OCI-LY7 (cell line): ENCODE results near the gene ADARB2.

Source experiments
- EZH2phosphoT487 ChIP-seq: fragments of 200-600 bp; sonication (generic); IDR thresholded peaks from 2 replicates; pipeline ENCODE4 v1.6.1; 2018; ENCODE audit warnings: low read depth, borderline replicate concordance, mild to moderate bottlenecking, mixed run types, antibody characterized with exemption, low read length, moderate library complexity, mixed read lengths
- TF ChIP-seq, protein P1 (sequence below): fragments of 200-600 bp; sonication (generic); conservative IDR thresholded peaks from 2 replicates; pipeline ENCODE4 v1.5.1; 2014; ENCODE audit warnings: mild to moderate bottlenecking, antibody characterized with exemption, low read length, moderate library complexity, mixed read lengths

DNA sequence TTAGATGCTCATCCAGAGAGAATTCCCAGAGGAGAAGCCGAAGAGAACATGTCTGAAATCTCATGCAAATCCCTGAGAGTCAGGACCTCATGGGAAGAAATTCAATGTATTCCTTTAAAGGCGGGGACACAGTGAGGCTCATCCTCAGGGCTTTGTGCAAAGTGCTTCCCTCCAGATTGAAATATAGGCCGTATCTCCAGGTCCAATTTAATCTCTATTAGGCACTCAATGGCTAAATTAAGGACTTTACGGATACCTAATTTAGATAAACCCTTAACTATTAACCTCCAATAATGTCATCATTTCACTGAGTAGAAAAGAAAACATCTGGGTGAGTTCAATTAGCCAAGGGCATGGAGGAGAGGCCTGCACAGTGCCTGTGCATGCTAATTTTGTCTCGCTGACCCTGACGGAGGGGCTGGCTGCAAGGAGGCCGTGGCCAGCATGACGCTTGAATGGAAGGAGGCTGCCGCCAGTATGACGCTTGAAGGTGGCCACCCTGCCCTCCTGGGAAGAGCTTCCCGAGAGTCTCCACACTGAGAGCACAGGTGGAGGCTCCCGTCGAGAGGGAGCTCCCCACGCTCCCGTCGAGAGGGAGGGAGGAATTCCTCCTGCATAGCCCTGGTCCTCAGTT is 287.6 kb downstream of the ADARB2 start:
- TF ChIP-seq, protein P1, sequence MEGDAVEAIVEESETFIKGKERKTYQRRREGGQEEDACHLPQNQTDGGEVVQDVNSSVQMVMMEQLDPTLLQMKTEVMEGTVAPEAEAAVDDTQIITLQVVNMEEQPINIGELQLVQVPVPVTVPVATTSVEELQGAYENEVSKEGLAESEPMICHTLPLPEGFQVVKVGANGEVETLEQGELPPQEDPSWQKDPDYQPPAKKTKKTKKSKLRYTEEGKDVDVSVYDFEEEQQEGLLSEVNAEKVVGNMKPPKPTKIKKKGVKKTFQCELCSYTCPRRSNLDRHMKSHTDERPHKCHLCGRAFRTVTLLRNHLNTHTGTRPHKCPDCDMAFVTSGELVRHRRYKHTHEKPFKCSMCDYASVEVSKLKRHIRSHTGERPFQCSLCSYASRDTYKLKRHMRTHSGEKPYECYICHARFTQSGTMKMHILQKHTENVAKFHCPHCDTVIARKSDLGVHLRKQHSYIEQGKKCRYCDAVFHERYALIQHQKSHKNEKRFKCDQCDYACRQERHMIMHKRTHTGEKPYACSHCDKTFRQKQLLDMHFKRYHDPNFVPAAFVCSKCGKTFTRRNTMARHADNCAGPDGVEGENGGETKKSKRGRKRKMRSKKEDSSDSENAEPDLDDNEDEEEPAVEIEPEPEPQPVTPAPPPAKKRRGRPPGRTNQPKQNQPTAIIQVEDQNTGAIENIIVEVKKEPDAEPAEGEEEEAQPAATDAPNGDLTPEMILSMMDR: no peak
- TF ChIP-seq EZH2phosphoT487: no peak
